ENCODE data around the gene BTBD7.
A peak's percentile ranks its signal among the peaks of the same experiment; 100 is the strongest.
"Not testable (repeated sequence)": the region's sequence is repeated elsewhere in the genome, so short reads cannot be mapped to it uniquely, and the experiment has no call there.

The BTBD7 gene, protein sequence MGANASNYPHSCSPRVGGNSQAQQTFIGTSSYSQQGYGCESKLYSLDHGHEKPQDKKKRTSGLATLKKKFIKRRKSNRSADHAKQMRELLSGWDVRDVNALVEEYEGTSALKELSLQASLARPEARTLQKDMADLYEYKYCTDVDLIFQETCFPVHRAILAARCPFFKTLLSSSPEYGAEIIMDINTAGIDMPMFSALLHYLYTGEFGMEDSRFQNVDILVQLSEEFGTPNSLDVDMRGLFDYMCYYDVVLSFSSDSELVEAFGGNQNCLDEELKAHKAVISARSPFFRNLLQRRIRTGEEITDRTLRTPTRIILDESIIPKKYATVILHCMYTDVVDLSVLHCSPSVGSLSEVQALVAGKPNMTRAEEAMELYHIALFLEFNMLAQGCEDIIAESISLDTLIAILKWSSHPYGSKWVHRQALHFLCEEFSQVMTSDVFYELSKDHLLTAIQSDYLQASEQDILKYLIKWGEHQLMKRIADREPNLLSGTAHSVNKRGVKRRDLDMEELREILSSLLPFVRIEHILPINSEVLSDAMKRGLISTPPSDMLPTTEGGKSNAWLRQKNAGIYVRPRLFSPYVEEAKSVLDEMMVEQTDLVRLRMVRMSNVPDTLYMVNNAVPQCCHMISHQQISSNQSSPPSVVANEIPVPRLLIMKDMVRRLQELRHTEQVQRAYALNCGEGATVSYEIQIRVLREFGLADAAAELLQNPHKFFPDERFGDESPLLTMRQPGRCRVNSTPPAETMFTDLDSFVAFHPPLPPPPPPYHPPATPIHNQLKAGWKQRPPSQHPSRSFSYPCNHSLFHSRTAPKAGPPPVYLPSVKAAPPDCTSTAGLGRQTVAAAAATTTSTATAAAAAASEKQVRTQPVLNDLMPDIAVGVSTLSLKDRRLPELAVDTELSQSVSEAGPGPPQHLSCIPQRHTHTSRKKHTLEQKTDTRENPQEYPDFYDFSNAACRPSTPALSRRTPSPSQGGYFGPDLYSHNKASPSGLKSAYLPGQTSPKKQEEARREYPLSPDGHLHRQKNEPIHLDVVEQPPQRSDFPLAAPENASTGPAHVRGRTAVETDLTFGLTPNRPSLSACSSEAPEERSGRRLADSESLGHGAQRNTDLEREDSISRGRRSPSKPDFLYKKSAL

DNA sequence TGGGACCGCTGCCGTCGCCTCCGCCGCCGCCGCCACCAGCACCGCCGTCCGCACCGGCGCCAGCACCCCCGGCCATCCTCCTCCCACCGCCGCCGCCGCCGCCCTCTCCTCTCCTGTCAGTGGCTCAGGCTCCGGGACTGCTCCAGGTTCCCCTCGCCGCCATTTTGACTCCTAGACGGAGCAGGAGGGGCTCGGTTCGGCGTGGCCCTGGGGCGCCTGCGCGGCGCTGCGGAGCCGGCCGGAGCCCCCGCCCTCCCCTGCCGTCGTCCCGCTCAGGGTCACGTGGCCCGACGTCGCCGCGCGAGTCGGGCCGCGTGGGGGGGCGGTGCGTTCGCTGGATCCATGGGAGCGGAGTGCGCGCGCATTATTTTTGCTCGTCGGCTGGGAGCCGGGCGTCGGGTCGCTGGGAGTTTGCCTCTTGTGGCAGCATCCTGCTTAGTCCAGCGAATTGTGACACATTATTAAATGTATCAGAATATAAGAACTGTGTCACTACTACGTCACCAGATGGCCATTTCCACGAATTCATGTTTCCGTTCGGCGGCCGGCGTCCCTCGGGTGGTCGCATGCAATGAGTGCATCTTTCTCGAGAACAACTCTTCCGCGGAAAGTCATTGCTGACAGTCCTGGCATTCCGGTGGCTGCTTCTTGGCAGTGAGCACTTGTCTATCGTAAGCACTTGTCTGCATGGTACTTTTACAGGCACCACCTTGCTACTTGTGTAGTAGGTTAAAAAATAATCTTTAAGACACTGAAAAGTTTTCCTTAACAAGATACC, at the start of gene BTBD7:
TSS of gene BTBD7 (minus strand) at position 184 of the 778 bp plus-strand sequence. CDS start 36,985 bp downstream, outside the sequence.
- H3K27ac ChIP-seq (ENCODE audit: low read depth, low read length) = peak within 1 kb of the TSS; percentile 85; the same call in 1 of the 2 replicates
- H3K9ac ChIP-seq (ENCODE audit: low read length) = peak within 1 kb of the TSS; percentile 89
- H3K4me3 ChIP-seq (ENCODE audit: low read depth, low read length) = peak within 1 kb of the TSS; percentile 95
- H3K36me3 ChIP-seq (ENCODE audit: control insufficient read depth, insufficient read depth, low read length) = no peaks in the 10 kb centered on the region
- peaks cover 15% of the 10 kb centered on the region for H3K9me3 ChIP-seq (ENCODE audit: control insufficient read depth, insufficient read depth, low read depth, low read length)
- H3K27me3 ChIP-seq (ENCODE audit: control insufficient read depth, insufficient read depth, low read length) = no peaks in the 10 kb centered on the region
- peaks cover 24% of the 10 kb centered on the region for H3K4me1 ChIP-seq (ENCODE audit: control insufficient read depth, insufficient read depth, low read length)

DNA sequence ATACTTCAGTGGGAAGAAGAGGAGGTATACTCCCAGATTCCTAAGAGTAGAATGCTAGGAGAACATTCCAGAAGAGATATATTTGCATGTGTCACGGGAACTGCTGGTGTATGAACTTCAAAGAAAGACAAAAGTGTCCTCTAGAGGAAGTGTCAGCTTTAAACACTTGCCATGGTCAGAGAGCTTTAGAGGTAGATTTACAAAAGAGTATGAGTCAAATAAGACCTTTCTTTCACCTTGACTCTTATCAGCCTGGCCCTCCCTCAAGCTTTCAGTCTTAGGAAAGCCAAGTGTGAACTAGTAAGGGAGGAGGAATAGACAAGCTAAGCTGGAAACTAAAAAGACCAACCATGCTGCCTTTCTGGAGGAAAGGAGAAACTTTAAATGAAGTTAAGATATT, 48.8 kb upstream of the BTBD7 start:
- H3K4me1 ChIP-seq (ENCODE audit: control insufficient read depth, insufficient read depth, low read length) = no peaks in the 10 kb centered on the region
- no peak overlapping the region for H3K27ac ChIP-seq (ENCODE audit: low read depth, low read length)
- H3K4me3 ChIP-seq (ENCODE audit: low read depth, low read length) = no peak overlapping the region
- H3K27me3 ChIP-seq (ENCODE audit: control insufficient read depth, insufficient read depth, low read length) = no peaks in the 10 kb centered on the region
- H3K9me3 ChIP-seq (ENCODE audit: control insufficient read depth, insufficient read depth, low read depth, low read length) = no peaks in the 10 kb centered on the region
- no peak overlapping the region for H3K9ac ChIP-seq (ENCODE audit: low read length)
- H3K36me3 ChIP-seq (ENCODE audit: control insufficient read depth, insufficient read depth, low read length) = no peaks in the 10 kb centered on the region

GRCh38 chr14:93379831-93380230, 47.0 kb upstream of the BTBD7 start:
- Histone ChIP-seq H3K9ac (ENCODE audit: low read length) (no peak overlapping the region), H3K4me3 (ENCODE audit: low read depth, low read length) (no peak overlapping the region), H3K4me1 (ENCODE audit: control insufficient read depth, insufficient read depth, low read length) (no peaks in the 10 kb centered on the region), H3K36me3 (ENCODE audit: control insufficient read depth, insufficient read depth, low read length) (no peaks in the 10 kb centered on the region), H3K27ac (ENCODE audit: low read depth, low read length) (no peak overlapping the region), H3K27me3 (ENCODE audit: control insufficient read depth, insufficient read depth, low read length) (no peaks in the 10 kb centered on the region), H3K9me3 (ENCODE audit: control insufficient read depth, insufficient read depth, low read depth, low read length) (no peaks in the 10 kb centered on the region)

- H3K27ac ChIP-seq (ENCODE audit: low read depth, low read length) = no peak overlapping the region
- H3K9me3 ChIP-seq (ENCODE audit: control insufficient read depth, insufficient read depth, low read depth, low read length) = no peaks in the 10 kb centered on the region
- no peak overlapping the region for H3K9ac ChIP-seq (ENCODE audit: low read length)
- H3K36me3 ChIP-seq (ENCODE audit: control insufficient read depth, insufficient read depth, low read length) = no peaks in the 10 kb centered on the region
- H3K4me1 ChIP-seq (ENCODE audit: control insufficient read depth, insufficient read depth, low read length) = no peaks in the 10 kb centered on the region
- no peak overlapping the region for H3K4me3 ChIP-seq (ENCODE audit: low read depth, low read length)
- no peaks in the 10 kb centered on the region for H3K27me3 ChIP-seq (ENCODE audit: control insufficient read depth, insufficient read depth, low read length)
Measured at GRCh38 chr14:93375673-93376156, 42.9 kb upstream of the BTBD7 start.

DNA sequence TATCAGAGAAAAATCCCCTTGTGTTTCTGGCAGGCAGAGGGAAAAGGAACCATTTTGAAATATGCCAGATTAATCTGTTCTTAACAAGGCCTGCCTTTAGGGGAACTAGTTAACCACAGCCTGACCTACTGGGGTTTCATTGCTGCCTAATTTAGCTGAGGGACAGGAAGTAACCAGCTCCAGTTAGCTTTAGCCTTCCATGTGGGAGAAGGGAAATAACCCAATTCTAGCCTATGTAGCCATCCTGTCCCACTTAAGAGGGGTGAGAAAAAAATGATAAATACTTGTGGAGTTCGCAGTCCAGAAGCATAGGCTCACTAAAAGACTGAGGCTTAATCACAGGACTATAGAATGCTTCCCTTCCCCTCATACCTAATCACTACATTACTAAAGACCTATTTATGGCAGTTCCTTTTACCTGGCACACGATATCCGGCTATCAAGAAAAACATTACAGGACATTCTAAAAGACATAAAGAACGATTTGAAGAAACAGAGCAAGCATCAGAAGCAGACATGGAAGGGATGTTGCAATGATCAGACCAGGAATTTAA, 37.0 kb upstream of the BTBD7 start:
- Histone ChIP-seq H3K4me1 (ENCODE audit: control insufficient read depth, insufficient read depth, low read length) (no peaks in the 10 kb centered on the region), H3K27ac (ENCODE audit: low read depth, low read length) (no peak overlapping the region), H3K9me3 (ENCODE audit: control insufficient read depth, insufficient read depth, low read depth, low read length) (no peaks in the 10 kb centered on the region), H3K9ac (ENCODE audit: low read length) (no peak overlapping the region), H3K27me3 (ENCODE audit: control insufficient read depth, insufficient read depth, low read length) (no peaks in the 10 kb centered on the region), H3K4me3 (ENCODE audit: low read depth, low read length) (no peak overlapping the region), H3K36me3 (ENCODE audit: control insufficient read depth, insufficient read depth, low read length) (no peaks in the 10 kb centered on the region)

DNA sequence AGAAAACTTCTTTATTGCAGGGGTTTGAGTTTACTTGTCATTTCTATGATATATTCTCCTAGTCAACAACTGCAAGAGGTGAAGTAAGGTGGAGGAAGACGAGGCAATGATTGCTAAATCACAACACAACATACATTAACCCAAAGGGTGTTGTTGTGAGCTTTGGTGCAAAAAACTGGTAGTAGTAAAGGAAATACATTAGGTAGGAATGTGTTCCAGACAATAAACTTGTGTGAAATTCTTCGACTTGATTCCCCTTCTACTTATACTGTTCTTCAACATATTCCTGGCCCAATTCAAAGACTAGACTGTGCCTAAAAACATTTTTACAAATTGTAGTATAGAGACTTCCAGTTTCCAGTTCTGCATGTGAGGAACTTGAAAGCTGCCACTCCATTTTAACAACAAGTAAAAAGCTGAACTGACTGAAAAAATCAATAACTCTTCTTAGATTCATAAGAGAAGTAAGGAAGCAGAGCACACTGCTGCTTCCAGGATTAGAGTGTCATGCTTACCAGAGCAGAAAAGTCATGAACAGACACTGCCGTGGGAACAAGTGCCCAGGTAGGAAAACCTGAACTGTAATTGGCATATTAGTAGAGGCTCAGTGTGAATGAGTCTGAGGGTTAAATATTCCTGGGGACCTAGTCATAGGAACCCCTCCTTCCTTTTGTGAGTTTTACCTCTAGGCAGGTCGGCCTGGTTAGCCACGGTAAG, 36.3 kb upstream of the BTBD7 start:
- no peaks in the 10 kb centered on the region for H3K36me3 ChIP-seq (ENCODE audit: control insufficient read depth, insufficient read depth, low read length)
- H3K4me3 ChIP-seq (ENCODE audit: low read depth, low read length) = no peak overlapping the region
- no peaks in the 10 kb centered on the region for H3K4me1 ChIP-seq (ENCODE audit: control insufficient read depth, insufficient read depth, low read length)
- H3K9me3 ChIP-seq (ENCODE audit: control insufficient read depth, insufficient read depth, low read depth, low read length) = no peaks in the 10 kb centered on the region
- H3K27me3 ChIP-seq (ENCODE audit: control insufficient read depth, insufficient read depth, low read length) = no peaks in the 10 kb centered on the region
- no peak overlapping the region for H3K9ac ChIP-seq (ENCODE audit: low read length)
- no peak overlapping the region for H3K27ac ChIP-seq (ENCODE audit: low read depth, low read length)

DNA sequence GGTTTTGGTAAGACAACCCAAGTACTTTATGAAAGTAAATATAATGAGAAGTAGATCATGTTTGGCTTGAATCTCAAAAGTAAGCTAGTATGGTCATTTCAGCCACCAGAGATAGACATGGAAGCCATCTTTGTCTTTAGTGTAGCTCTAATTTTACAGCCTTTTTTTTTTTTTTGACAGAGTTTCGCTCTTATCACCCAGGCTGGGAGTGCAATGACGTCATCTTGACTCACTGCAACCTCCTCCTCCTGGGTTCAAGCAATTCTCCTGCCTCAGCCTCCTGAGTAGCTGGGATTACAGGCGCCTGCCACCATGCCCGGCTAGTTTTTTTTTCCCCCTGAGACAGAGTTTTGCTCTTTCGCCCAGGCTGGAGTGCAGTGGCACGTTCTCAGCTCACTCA, 22.0 kb upstream of the BTBD7 start:
- H3K27ac ChIP-seq (ENCODE audit: low read depth, low read length); H3K4me3 ChIP-seq (ENCODE audit: low read depth, low read length); H3K36me3 ChIP-seq (ENCODE audit: control insufficient read depth, insufficient read depth, low read length); H3K4me1 ChIP-seq (ENCODE audit: control insufficient read depth, insufficient read depth, low read length); H3K9me3 ChIP-seq (ENCODE audit: control insufficient read depth, insufficient read depth, low read depth, low read length); H3K27me3 ChIP-seq (ENCODE audit: control insufficient read depth, insufficient read depth, low read length); H3K9ac ChIP-seq (ENCODE audit: low read length): not testable (repeated sequence)

DNA sequence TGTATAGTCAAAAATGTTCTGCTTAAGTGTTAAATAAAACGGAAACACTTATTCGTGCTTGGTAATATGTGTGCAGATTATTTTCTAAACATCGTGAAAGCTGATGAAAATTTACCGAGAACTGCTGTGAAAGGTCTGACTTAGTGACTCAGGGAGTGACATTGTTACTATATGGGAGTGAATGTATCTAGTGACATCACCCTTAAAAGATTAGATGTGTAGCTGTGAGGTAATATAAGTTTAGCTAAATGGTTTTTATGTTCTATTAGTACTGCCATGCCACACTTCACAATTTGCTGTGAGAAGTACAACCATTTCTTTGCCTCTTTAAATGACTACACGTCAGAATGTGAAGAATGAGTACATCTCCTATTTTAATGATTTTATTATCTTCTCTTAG, 15.5 kb upstream of the BTBD7 start:
- Histone ChIP-seq H3K27me3 (ENCODE audit: control insufficient read depth, insufficient read depth, low read length) (no peaks in the 10 kb centered on the region), H3K4me3 (ENCODE audit: low read depth, low read length) (no peak overlapping the region), H3K27ac (ENCODE audit: low read depth, low read length) (no peak overlapping the region), H3K9ac (ENCODE audit: low read length) (no peak overlapping the region), H3K36me3 (ENCODE audit: control insufficient read depth, insufficient read depth, low read length) (no peaks in the 10 kb centered on the region), H3K4me1 (ENCODE audit: control insufficient read depth, insufficient read depth, low read length) (peaks cover 13% of the 10 kb centered on the region), H3K9me3 (ENCODE audit: control insufficient read depth, insufficient read depth, low read depth, low read length) (peaks cover 11% of the 10 kb centered on the region; the same call in 1 of the 2 replicates)

DNA sequence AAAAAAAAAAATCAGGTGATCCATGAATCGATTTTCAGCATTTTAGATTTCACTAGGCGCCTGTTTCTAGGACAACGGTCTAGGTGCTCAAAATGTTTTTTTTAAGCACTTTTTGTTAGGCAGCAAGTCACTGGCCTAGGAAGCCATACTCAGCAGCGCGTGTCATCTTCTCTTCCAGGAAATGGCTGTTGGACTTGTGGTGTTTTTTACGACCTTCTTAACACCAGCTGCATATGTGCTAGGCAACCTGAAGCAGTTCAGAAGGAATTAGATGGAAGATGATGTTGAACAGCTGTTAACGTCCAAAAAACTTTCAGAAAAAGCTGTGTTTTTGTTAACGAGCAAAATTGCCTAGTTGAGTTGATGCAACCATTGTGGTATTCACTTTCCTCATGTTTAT, 15.0 kb upstream of the BTBD7 start:
- no peaks in the 10 kb centered on the region for H3K36me3 ChIP-seq (ENCODE audit: control insufficient read depth, insufficient read depth, low read length)
- H3K27me3 ChIP-seq (ENCODE audit: control insufficient read depth, insufficient read depth, low read length) = no peaks in the 10 kb centered on the region
- peaks cover 13% of the 10 kb centered on the region for H3K4me1 ChIP-seq (ENCODE audit: control insufficient read depth, insufficient read depth, low read length)
- H3K4me3 ChIP-seq (ENCODE audit: low read depth, low read length) = no peak overlapping the region
- H3K9ac ChIP-seq (ENCODE audit: low read length) = no peak overlapping the region
- peaks cover 11% of the 10 kb centered on the region; the same call in 1 of the 2 replicates for H3K9me3 ChIP-seq (ENCODE audit: control insufficient read depth, insufficient read depth, low read depth, low read length)
- no peak overlapping the region for H3K27ac ChIP-seq (ENCODE audit: low read depth, low read length)
